GM21515 (cell line): Measurements from ENCODE around the gene ATP6V0D1.
"Not testable (repeated sequence)": the region's sequence is repeated elsewhere in the genome, so short reads cannot be mapped to it uniquely, and the experiment has no call there.

Experiments
- ATAC-seq: cut with Tn5 transposase; IDR thresholded peaks from one replicate; pipeline ENCODE4 v1.9.1; 2021; ENCODE audit not compliant: unreplicated experiment

Gene ATP6V0D1

DNA sequence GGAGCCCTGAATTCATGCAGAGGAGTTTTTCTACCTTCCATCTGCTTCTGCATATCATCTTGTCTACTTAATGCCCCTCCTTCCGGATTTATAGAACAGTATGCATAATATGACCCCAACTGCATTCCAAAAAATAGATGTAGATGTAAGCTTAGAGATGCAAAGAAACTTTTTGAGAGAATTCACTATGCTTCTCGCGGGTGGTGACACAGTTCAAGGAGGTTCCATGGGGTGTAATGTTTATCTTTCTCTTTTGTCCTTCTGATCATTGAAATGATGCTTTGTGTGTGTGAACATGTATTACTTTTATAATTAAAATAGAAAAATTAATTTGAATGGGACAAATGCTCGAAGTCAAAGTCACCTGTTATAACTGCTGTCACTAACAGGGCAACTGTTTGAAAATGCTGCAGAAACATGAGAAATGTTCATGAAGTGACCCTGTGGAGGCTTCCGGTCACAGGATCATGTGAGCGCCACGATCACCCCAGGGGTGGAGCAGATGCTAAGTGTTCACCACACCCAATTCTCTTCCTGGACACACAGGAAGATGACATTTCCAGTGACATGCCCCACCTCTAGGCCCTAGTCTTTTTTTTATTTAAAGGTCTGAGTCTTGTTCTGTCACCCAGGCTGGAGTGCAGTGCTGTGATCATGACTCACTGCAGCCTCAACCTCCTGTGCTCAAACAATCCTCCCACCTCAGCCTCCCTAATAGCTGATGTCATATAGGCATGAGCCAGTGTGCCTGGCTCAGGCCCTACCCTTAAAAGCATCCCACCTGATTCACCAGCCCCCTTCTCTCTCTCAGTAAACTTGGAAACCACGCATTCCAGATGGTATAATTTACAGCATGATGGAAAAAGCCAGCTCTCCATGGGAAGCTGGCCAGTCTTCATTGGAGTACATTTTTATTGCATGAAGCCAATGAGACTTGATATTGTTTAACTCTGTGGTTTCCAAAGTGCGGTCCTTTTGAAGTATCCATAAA lies 23.4 kb upstream of the ATP6V0D1 start:
- peak; percentile 52 for ATAC-seq

- no peak for ATAC-seq
Measured at GRCh38 chr16:67499106-67499505, 18.1 kb upstream of the ATP6V0D1 start.

DNA sequence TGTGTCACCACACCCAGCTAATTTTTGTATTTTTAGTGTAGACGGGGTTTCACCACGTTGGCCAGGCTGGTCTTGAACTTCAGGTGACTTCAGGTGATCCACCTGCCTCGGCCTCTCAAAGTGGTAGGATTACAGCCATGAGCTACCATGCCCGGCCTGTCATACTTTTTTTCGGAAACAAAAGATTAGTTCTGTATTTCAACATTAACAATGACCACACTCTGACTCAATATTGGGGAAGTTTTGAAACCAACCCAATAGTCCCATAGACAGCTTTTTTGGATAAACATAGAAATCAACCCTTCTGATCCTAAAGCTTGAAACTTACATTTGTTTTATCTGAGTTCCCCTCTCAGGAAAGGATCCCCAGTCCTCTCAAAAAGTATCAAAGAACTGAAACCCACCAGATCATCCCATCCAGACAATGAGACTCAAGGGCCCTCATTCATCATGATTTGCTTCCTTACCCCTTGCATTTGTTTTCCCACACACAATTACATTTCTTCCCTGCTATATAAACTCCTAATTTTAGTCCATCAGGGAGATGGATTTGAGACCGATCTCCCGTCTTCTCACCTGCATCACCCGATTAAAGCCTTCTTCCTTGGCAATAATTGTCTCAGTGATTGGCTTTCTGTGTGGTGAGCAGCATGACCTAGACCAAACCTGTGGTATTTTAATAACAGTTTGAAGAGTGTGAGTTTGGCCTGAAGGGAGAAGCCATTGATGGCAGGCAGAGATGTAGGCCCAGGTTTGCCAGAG lies 9.6 kb upstream of the ATP6V0D1 start:
- ATAC-seq = no peak

DNA sequence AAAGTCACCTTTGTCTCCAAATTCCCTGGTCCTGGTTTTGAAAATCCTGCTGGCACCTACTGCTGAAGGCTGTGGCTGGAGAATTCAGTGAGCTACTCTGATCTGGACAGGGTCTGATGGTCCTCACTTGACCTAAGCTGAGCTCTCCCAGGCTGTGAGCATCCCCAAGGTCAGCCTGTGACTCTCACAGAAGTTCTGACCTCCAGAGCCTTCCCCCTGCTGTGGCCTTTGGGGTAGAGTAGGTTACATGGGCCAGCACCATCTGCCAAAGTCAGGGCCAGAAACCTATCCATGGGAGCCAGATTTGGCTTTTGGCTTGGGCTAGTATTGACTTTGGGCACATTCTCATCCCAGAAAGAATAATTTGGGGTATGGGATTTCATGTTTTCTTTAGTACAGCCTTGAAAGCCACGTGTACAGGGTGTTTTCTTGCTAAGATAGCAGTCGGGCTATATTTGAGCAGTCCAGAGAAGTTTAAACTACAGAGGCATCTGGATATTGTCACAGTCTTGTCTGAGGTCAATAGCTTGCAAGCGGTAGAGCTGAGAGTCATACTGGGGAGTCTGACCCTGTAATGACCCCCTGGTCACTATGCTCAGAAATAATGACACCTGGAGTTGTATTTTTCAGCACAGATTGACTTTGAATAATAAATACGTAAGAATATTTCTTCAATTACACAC lies 8.6 kb upstream of the ATP6V0D1 start:
- peak; percentile 3 for ATAC-seq

- not testable (repeated sequence) for ATAC-seq
Measured at GRCh38 chr16:67487561-67487960, 6.6 kb upstream of the ATP6V0D1 start.

DNA sequence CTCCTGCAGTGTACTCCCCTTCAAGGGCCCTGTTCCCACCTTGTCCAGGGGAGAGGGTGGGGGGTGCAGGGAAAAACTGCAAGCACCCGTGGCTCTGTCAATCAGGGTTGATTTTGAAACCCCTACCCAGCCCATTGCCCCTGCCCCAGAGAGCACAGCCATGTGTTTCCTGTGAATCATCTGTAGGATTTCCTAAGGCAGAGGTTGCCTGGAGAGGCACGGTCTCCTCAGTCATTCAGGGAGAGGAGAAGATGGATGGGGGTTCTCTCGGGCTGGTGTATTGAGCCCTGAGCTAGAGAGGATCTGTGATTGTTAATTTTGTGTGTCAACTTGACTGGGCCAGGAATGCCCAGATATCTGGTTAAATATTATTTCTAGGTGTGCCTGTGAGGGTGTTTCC lies 5.8 kb upstream of the ATP6V0D1 start:
- ATAC-seq = no peak

GRCh38 chr16:67483731-67484525 lies 3.0 kb upstream of the ATP6V0D1 start:
- no peak for ATAC-seq

GRCh38 chr16:67483150-67483549 lies 2.2 kb upstream of the ATP6V0D1 start, which contains the start of gene AGRP:
Gene AGRP (minus strand): TSS chr16:67483547. CDS start chr16:67483398, 149 bp downstream.
- ATAC-seq = no peak

DNA sequence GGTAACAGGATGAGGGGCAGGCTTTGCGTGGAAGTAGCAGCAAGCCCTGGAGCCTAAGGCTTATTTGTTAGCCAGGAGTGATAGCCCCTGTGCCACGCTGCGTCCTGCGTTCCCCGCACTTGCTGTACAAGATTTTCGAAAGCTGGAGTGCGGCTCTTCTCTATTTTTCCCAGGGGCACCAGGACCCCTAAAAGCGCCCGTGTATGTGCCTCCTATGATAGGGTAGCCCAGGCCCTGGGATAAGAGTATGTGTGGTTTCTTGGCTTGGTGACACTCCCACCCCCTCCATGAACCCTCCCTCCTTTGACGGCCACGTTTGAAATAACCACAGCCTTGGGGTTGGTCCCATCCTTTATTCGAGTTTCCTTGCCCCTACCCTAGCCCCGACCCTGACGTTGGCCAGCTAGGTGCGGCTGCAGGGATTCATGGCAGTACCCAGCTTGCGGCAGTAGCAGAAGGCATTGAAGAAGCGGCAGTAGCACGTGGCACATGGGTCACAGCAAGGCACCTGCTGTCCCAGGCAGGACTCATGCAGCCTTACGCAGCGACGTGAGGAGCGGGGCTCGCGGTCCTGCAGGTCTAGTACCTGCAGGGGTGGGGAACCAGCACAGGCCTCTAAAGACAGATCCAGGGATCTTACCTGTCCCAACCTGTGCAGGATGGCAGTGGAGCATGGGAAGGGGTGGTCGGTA lies 1.4 kb upstream of the ATP6V0D1 start:
- ATAC-seq = no peak

DNA sequence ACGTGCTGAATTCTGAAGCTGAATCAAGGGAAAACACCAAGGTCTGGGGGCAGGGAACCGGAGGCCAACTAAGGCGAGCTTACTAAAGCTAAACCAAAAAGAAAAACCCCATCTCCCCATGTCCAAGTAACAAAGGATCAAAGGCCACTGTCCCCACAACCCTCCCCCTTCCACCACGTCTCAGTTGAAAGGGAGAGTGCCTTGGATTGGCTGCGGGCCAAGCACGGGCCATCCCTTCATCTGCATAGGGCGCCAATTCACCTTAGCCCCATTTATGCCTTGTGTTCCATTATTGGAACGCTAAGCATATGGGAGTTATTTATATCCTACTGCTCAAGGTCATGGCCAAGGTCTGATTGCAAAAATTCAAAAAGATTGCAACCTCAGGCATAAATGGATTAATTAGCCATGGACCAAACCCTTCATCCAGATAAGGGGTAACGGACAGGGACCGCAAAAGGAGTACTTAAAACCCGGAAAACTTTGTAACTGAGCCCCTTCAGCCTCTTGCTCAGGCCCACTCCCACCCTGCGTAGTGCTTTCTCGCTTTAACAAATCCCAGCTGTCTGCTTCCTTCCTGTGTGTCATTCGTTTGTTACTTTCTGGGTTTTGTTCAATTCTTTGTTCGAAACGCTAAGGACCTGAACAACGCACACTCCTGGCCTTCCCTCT lies 740 bp upstream of the ATP6V0D1 start:
- peak; percentile 0 for ATAC-seq

DNA sequence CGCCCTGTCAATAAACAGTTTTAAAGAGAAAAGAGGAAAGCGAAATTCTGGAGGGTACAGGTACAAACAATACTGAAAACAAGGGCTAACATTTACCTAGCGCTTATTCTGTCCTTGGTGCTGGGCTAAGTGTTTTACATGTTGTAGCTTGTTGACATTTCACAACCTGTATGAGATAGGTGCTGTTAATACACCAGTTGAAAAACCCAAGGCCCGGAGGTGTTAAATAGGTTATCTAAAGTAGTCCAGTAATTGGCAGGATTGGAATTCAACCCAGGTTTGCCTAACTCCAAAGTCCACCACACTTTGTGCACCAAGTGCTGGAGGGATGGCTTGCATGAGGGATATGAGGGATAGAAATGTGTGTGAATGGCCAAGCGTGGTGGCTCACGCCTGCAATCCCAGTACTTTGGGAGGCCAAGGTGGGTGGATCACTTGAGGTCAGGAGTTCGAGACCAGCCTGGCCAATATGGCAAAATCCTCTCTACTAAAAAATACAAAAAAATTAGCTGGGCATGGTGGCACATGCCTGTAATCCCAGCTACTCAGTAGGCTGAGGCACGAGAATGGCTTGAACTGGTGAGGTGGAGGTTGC lies 2.9 kb downstream of the ATP6V0D1 start:
- ATAC-seq = no peak

- ATAC-seq = no peak
Measured at GRCh38 chr16:67474551-67475455, 6.2 kb downstream of the ATP6V0D1 start.

- no peak for ATAC-seq
Measured at GRCh38 chr16:67471758-67472384, 9.1 kb downstream of the ATP6V0D1 start.

DNA sequence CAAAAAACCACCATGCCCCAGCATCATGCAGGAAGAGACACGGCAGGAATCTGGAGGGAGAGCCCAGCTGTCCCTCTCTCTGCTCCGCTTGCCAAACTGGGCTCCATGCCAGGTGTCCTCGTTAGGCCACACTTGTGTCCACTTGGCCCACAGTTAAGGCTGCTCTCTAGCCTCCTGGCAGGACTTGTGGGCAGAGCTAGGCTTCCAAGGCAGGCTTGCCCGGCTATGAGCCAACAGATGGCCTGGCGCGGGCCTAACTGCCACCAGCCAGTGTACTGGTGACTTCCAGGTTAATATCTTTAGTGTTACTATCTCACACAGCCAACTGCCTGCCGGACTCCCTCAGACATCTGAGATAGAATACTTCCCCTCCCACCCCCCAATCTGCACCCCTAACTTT lies 10.6 kb downstream of the ATP6V0D1 start:
- ATAC-seq = no peak

GRCh38 chr16:67468731-67469130 lies 12.2 kb downstream of the ATP6V0D1 start:
- ATAC-seq = no peak

- no peak for ATAC-seq
Measured at GRCh38 chr16:67466581-67466980, 14.4 kb downstream of the ATP6V0D1 start.

DNA sequence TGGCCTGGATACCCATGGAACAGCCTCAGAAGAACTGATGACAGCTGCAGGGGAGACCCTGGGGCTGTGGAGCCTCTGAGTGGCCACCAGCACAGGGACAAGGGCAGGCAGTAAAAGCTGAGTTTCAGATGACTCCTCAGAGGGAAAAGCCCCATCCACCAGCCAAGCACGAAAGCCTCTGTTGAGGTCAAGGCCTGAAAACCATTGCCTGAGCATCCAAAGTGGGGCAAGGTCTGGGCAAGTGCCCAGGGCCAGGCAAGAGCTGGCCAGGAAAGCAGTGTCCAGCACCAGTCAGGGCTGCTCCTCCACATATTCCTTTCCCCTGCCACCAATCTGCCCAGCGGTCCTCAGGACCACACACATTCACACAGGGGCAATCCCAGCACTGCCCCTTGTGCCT lies 16.4 kb downstream of the ATP6V0D1 start:
- no peak for ATAC-seq
